Kidney (tissue), 14 donors: ENCODE measurements around the gene RSPH1. TPM values are rescaled to one million over a fixed set of nuclear protein-coding genes. Genes with fewer than 3 reads are reported as not detected.

ENCODE experiments used
- DNase-seq, 5 donors: peaks; one replicate each; pipeline ENCODE4 v3.0.0-alpha.2; 2013 to 2020
- FAIRE-seq: peaks from 2 replicates; lab custom pipeline; 2012; peaks lifted over from hg19 to GRCh38; lab: Jason Lieb, UNC
- H3K27ac ChIP-seq, 2 donors: one replicate each; pipeline ENCODE4 v1.7.0; 2013; ENCODE audit warnings: low read depth in 2 of 2, low read length in 2 of 2, inconsistent platforms in 1 of 2
- H3K27me3 ChIP-seq: one replicate; pipeline ENCODE4 v1.7.1; 2013; ENCODE audit warnings: low read length, inconsistent platforms; ENCODE audit not compliant: control insufficient read depth, insufficient read depth
- H3K36me3 ChIP-seq, 3 donors: one replicate each; pipeline versions ENCODE4 v1.7.0 to v1.7.1; 2013; ENCODE audit warnings: low read length in 3 of 3, control low read depth in 1 of 3, inconsistent platforms in 1 of 3; ENCODE audit not compliant: insufficient read depth in 3 of 3, control insufficient read depth in 2 of 3
- H3K4me1 ChIP-seq, 3 donors: one replicate each; pipeline versions ENCODE4 v1.7.0 to v1.7.1; 2013; ENCODE audit warnings: low read length in 3 of 3, inconsistent platforms in 1 of 3, low read depth in 1 of 3; ENCODE audit not compliant: control insufficient read depth in 2 of 3, insufficient read depth in 2 of 3
- H3K4me3 ChIP-seq, 3 donors: one replicate each; pipeline versions ENCODE4 v1.7.0 to v1.8.1; 2013; ENCODE audit warnings: low read length in 3 of 3, control low read depth in 1 of 3, inconsistent platforms in 1 of 3
- H3K9ac ChIP-seq, 3 donors: one replicate each; pipeline versions ENCODE4 v1.7.0 to v1.7.1; 2013; ENCODE audit warnings: low read length in 3 of 3, control low read depth in 1 of 3, inconsistent platforms in 1 of 3
- H3K9me3 ChIP-seq, 3 donors: one replicate each; pipeline versions ENCODE4 v1.7.0 to v1.7.1; 2013; ENCODE audit warnings: low read length in 3 of 3, control low read depth in 1 of 3, inconsistent platforms in 1 of 3; ENCODE audit not compliant: control insufficient read depth in 2 of 3, insufficient read depth in 1 of 3
- intact Hi-C: fragments of 100-400 bp; cut with DNase I; formaldehyde crosslinking; loops from one replicate; pipeline ENCODE4 v1.11.1; 2022
- polyA plus RNA-seq: library from polyadenylated mRNA; stranded (reverse); fragments of 350-450 nt; fragmentation: Illumina TruSeq; extraction: RNeasy Lipid Tissue Mini Kit (QIAGEN cat#74804); gene quantifications from one replicate; pipeline ENCODE4 v1.2.3, GENCODE V29; 2014; ENCODE audit warnings: low read depth, low replicate concordance; ENCODE audit not compliant: insufficient read depth
- total RNA-seq: library from RNA; stranded (reverse); fragmentation: NEBNext Ultra II Directional; extraction: Animal tissue kit (Norgen Biotek cat#: 25700); gene quantifications from one replicate; pipeline ENCODE4 v1.2.1, GENCODE V29; 2021
- TF ChIP-seq, protein P1 (sequence below): IDR thresholded peaks from 3 replicates; pipeline ENCODE4 v1.5.1; 2012; ENCODE audit warnings: mild to moderate bottlenecking, moderate library complexity, borderline replicate concordance; ENCODE audit not compliant: insufficient read depth; ENCODE audit errors: extremely low read depth
- donor health status: control.
- donor health status: control.
- donor health status: control.
- donor health status: control.
- donor health status: control.
- donor health status: DM: yes; HTN: yes; CAD: no.
- donor health status: Normal renal cell carcinoma (clear cell type).

RSPH1 gene
- total and polyA plus RNA-seq, 2 donors from 2014 or later, result 12.0 to 13.0 TPM

DNA sequence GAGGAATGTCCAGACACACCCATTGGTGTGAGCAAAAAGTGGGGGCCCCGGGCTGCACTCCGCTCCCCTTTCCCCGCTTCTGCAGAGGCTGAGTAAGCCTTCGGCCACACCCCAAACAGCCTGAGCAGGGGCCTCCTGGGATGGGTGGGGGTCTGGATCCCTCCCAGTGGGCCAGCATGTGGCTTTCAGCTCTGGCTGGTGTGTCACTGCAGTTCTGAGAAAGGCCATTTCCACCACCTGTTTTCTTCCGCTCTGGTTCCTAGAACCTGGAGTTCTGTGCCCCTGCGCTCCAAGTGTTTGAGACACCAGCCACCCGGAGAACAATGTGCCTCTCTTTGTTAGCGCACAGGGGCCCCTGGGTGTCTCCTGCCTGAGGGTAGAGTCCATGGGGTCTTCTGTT lies 48.5 kb upstream of the RSPH1 start:
- no peaks in the 10 kb centered on the region for H3K4me1 ChIP-seq
- H3K27ac ChIP-seq, result no peak overlapping the region
- no peaks in the 10 kb centered on the region for H3K9me3 ChIP-seq
- H3K36me3 ChIP-seq, result peaks cover 0 to 4% (median 0%) of the 10 kb centered on the region in 3 donors
- FAIRE-seq (no peak), DNase-seq (peak in 1 of 5 donors; percentile 19)
- intact Hi-C loops, result no loop called here
- TF ChIP-seq, protein P1, sequence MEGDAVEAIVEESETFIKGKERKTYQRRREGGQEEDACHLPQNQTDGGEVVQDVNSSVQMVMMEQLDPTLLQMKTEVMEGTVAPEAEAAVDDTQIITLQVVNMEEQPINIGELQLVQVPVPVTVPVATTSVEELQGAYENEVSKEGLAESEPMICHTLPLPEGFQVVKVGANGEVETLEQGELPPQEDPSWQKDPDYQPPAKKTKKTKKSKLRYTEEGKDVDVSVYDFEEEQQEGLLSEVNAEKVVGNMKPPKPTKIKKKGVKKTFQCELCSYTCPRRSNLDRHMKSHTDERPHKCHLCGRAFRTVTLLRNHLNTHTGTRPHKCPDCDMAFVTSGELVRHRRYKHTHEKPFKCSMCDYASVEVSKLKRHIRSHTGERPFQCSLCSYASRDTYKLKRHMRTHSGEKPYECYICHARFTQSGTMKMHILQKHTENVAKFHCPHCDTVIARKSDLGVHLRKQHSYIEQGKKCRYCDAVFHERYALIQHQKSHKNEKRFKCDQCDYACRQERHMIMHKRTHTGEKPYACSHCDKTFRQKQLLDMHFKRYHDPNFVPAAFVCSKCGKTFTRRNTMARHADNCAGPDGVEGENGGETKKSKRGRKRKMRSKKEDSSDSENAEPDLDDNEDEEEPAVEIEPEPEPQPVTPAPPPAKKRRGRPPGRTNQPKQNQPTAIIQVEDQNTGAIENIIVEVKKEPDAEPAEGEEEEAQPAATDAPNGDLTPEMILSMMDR, result no peak
- H3K27me3 ChIP-seq, result no peaks in the 10 kb centered on the region
- H3K4me3 ChIP-seq, result no peak overlapping the region
- H3K9ac ChIP-seq, result no peak overlapping the region

DNA sequence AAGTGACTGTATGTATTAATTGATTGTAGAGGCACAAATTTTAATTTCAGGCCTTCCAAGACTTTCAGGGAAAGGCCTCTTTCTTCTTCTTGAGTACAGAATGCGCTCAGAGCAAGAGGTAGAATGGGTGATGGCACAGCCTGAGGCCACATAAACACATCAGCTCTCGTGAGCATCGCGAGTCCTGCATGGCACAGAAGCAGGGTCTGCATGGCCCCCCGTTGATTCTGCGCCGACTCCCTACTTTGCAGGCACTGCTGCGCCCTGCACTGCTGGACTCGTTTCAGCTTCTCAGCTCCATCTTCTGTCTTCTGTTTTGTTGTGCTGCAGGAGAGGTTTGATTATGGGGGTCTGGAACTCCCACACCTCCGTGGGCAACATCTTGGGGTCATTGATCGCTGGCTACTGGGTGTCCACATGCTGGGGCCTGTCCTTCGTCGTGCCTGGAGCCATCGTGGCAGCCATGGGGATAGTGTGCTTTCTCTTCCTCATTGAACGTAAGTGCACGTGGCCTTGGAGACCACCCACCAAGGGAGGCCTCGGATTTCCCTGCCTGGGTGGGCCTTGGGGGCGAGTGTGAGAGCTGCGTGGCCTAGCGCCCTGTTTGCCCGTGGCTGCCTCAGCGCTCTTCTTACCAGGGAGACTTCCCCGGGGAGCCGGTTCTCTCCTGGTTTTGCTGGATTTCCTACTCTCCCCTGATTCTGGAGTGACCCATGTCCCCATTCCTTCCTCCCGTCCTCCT lies 47.3 kb upstream of the RSPH1 start:
- Histone ChIP-seq H3K27ac (no peak overlapping the region), H3K4me3 (no peak overlapping the region), H3K4me1 (no peaks in the 10 kb centered on the region), H3K36me3 (peaks cover 0 to 7% (median 0%) of the 10 kb centered on the region in 3 donors), H3K9me3 (no peaks in the 10 kb centered on the region), H3K9ac (no peak overlapping the region), H3K27me3 (no peaks in the 10 kb centered on the region)
- TF ChIP-seq, protein P1, result no peak
- no peak for FAIRE-seq
- intact Hi-C loops, result no loop called here
- DNase-seq, result peak in 2 of 5 donors; percentile 27 to 59

DNA sequence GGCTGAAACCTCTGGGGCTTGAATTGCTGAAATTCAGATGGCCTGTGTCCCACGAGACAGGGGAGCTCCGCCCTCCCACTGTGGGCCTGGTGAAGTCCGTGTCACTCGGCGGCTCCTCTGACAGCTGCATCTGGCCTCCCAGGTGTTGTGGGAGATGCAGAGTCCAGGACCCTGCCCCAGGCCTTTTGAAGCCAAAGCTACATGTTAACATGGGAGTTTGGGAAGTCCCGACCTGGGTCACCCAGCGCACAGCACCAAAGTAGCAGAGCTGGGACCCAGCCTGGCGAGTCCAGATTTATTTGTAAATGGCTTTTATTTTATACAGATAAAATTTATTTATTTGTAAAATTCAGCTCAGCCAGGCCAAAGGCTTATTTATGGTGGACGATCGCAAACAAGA lies 46.6 kb upstream of the RSPH1 start:
- H3K9me3 ChIP-seq, result no peaks in the 10 kb centered on the region
- no peak for FAIRE-seq
- H3K36me3 ChIP-seq, result peaks cover 0 to 7% (median 0%) of the 10 kb centered on the region in 3 donors
- no peak overlapping the region for H3K27ac ChIP-seq
- TF ChIP-seq, protein P1, result no peak
- DNase-seq, result peak in 1 of 5 donors; percentile 36
- no peak overlapping the region for H3K9ac ChIP-seq
- H3K4me3 ChIP-seq, result no peak overlapping the region
- intact Hi-C loops, result no loop called here
- H3K4me1 ChIP-seq, result no peaks in the 10 kb centered on the region
- no peaks in the 10 kb centered on the region for H3K27me3 ChIP-seq

DNA sequence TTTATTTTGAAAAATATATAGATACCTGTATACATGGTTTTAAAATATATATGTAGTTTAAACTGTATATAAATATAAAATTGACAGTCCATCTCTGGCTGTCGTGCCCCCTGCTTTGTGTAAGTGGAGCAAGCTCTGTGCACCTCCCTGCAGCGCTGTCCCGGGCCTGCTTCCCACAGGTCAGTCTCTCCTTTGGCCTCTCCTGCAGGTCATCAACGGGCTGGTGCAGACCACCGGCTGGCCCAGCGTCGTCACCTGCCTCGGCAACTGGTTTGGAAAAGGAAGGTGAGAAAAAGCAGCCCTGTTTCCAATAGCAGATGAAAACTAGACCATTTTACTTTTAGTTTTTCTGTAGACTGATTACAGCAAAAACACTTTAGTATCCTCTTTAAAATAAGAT lies 46.2 kb upstream of the RSPH1 start:
- intact Hi-C loops, result no loop called here
- TF ChIP-seq, protein P1, result no peak
- Histone ChIP-seq H3K27me3 (no peaks in the 10 kb centered on the region), H3K4me3 (no peak overlapping the region), H3K27ac (no peak overlapping the region), H3K9ac (no peak overlapping the region), H3K4me1 (no peaks in the 10 kb centered on the region), H3K9me3 (no peaks in the 10 kb centered on the region), H3K36me3 (peaks cover 0 to 7% (median 0%) of the 10 kb centered on the region in 3 donors)
- DNase-seq (peak in 1 of 5 donors; percentile 23), FAIRE-seq (no peak)
